ENCODE measurements around the gene GNLY.

Gene GNLY

GRCh38 chr2:85703329-85703728 lies 9.2 kb downstream of the GNLY start:
- no peak for DNase-seq (ENCODE audit: low read depth)
- TF ChIP-seq CTCF (IDR thresholded peaks at IDR 0.05; ENCODE audit: low read depth, low read length, missing control alignments), result no peak
- no peak overlapping the region for H3K4me3 ChIP-seq (ENCODE audit: low read depth, low read length)

- H3K4me3 ChIP-seq (ENCODE audit: low read depth, low read length), result no peak overlapping the region
- DNase-seq (ENCODE audit: low read depth), result no peak
- no peak for TF ChIP-seq CTCF (IDR thresholded peaks at IDR 0.05; ENCODE audit: low read depth, low read length, missing control alignments)
Observed at GRCh38 chr2:85704038-85704437, 9.9 kb downstream of the GNLY start.

- no peak overlapping the region for H3K4me3 ChIP-seq (ENCODE audit: low read depth, low read length)
- DNase-seq (ENCODE audit: low read depth), result no peak
- TF ChIP-seq CTCF (IDR thresholded peaks at IDR 0.05; ENCODE audit: low read depth, low read length, missing control alignments), result no peak
Observed at GRCh38 chr2:85704800-85705679, 10.9 kb downstream of the GNLY start.

GRCh38 chr2:85705680-85706039 lies 11.5 kb downstream of the GNLY start:
- TF ChIP-seq CTCF (IDR thresholded peaks at IDR 0.05; ENCODE audit: low read depth, low read length, missing control alignments), result no peak
- H3K4me3 ChIP-seq (ENCODE audit: low read depth, low read length), result no peak overlapping the region
- DNase-seq (ENCODE audit: low read depth), result no peak

- no peak overlapping the region for H3K4me3 ChIP-seq (ENCODE audit: low read depth, low read length)
- no peak for TF ChIP-seq CTCF (IDR thresholded peaks at IDR 0.05; ENCODE audit: low read depth, low read length, missing control alignments)
- no peak for DNase-seq (ENCODE audit: low read depth)
Observed at GRCh38 chr2:85706063-85706462, 11.9 kb downstream of the GNLY start.

- DNase-seq (ENCODE audit: low read depth), result no peak
- TF ChIP-seq CTCF (IDR thresholded peaks at IDR 0.05; ENCODE audit: low read depth, low read length, missing control alignments), result no peak
Observed at GRCh38 chr2:85706599-85707296, 12.6 kb downstream of the GNLY start.

More at GRCh38 chr2:85706599-85707296, 12.6 kb downstream of the GNLY start:
- no peak overlapping the region for H3K4me3 ChIP-seq (ENCODE audit: low read depth, low read length)
